Nephron (organoid): ENCODE results near the gene CD63.

ENCODE experiments used
- H3K27ac Mint-ChIP-seq, 3 experiments: 2 replicates each; pipeline ENCODE4 v1.8.0; 2020; ENCODE audit warnings: mixed read lengths in 3 of 3, mild to moderate bottlenecking in 2 of 3, moderate library complexity in 1 of 3
- H3K27me3 Mint-ChIP-seq: 2 replicates; pipeline ENCODE4 v1.8.0; 2021; ENCODE audit warnings: low read depth, mild to moderate bottlenecking, moderate library complexity, mixed read lengths
- H3K36me3 Mint-ChIP-seq: 2 replicates; pipeline ENCODE4 v1.8.0; 2020; ENCODE audit warnings: low read depth, mixed read lengths
- H3K4me1 Mint-ChIP-seq: 2 replicates; pipeline ENCODE4 v1.8.0; 2020; ENCODE audit warnings: mixed read lengths
- H3K4me3 Mint-ChIP-seq, 3 experiments: 2 replicates each; pipeline ENCODE4 v1.8.0; 2020; ENCODE audit warnings: mild to moderate bottlenecking in 3 of 3, mixed read lengths in 3 of 3, moderate library complexity in 2 of 3
- H3K9me3 Mint-ChIP-seq: 2 replicates; pipeline ENCODE4 v1.8.0; 2020; ENCODE audit warnings: mixed read lengths
- TF ChIP-seq, protein P1 (sequence below), 3 experiments: fragments of 200-600 bp; sonication (generic); IDR thresholded peaks; one replicate each; pipeline ENCODE4 v1.5.0; 2021; ENCODE audit warnings: antibody characterized with exemption in 3 of 3; ENCODE audit not compliant: unreplicated experiment in 3 of 3

Gene CD63

GRCh38 chr12:55742719-55743405 is 14.1 kb upstream of the CD63 start, which contains the start of gene GDF11:
TSS of gene GDF11 (plus strand) at chr12:55743122. CDS start at chr12:55743317, 195 bp downstream.
- Mint-ChIP-seq H3K36me3 (peaks cover 7% of the 10 kb centered on the region), H3K4me3 (peak within 1 kb of the TSS; percentile 88 to 93 (median 91)), H3K9me3 (no peaks in the 10 kb centered on the region), H3K27me3 (no peaks in the 10 kb centered on the region), H3K27ac (peak within 1 kb of the TSS; percentile 83 to 99 (median 96)), H3K4me1 (peaks cover 55% of the 10 kb centered on the region)
- TF ChIP-seq, protein P1, sequence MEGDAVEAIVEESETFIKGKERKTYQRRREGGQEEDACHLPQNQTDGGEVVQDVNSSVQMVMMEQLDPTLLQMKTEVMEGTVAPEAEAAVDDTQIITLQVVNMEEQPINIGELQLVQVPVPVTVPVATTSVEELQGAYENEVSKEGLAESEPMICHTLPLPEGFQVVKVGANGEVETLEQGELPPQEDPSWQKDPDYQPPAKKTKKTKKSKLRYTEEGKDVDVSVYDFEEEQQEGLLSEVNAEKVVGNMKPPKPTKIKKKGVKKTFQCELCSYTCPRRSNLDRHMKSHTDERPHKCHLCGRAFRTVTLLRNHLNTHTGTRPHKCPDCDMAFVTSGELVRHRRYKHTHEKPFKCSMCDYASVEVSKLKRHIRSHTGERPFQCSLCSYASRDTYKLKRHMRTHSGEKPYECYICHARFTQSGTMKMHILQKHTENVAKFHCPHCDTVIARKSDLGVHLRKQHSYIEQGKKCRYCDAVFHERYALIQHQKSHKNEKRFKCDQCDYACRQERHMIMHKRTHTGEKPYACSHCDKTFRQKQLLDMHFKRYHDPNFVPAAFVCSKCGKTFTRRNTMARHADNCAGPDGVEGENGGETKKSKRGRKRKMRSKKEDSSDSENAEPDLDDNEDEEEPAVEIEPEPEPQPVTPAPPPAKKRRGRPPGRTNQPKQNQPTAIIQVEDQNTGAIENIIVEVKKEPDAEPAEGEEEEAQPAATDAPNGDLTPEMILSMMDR (IDR thresholded peaks at IDR 0.05; ENCODE audit: unreplicated experiment in 3 of 3): no peak

- no peaks in the 10 kb centered on the region for H3K27me3 Mint-ChIP-seq
- no peaks in the 10 kb centered on the region for H3K9me3 Mint-ChIP-seq
- peak overlapping the region; percentile 84 to 93 (median 86) for H3K4me3 Mint-ChIP-seq
- H3K36me3 Mint-ChIP-seq: no peaks in the 10 kb centered on the region
- H3K27ac Mint-ChIP-seq: peak overlapping the region; percentile 83 to 99 (median 94)
- TF ChIP-seq, protein P1 (IDR thresholded peaks at IDR 0.05; ENCODE audit: unreplicated experiment in 3 of 3): no peak
- H3K4me1 Mint-ChIP-seq: peaks cover 55% of the 10 kb centered on the region
These were observed 13.3 kb upstream of the CD63 start for GRCh38 chr12:55741931-55742680.

GRCh38 chr12:55739025-55739378 is 10.2 kb upstream of the CD63 start:
- TF ChIP-seq, protein P1 (IDR thresholded peaks at IDR 0.05; ENCODE audit: unreplicated experiment in 3 of 3): peak in 1 of 3 experiments; percentile 2
- no peaks in the 10 kb centered on the region for H3K27me3 Mint-ChIP-seq
- peaks cover 43% of the 10 kb centered on the region for H3K4me1 Mint-ChIP-seq
- H3K36me3 Mint-ChIP-seq: no peaks in the 10 kb centered on the region
- H3K9me3 Mint-ChIP-seq: no peaks in the 10 kb centered on the region
- H3K4me3 Mint-ChIP-seq: peak overlapping the region; percentile 86 to 87 (median 86)
- peak overlapping the region; percentile 92 to 96 (median 94) for H3K27ac Mint-ChIP-seq

DNA sequence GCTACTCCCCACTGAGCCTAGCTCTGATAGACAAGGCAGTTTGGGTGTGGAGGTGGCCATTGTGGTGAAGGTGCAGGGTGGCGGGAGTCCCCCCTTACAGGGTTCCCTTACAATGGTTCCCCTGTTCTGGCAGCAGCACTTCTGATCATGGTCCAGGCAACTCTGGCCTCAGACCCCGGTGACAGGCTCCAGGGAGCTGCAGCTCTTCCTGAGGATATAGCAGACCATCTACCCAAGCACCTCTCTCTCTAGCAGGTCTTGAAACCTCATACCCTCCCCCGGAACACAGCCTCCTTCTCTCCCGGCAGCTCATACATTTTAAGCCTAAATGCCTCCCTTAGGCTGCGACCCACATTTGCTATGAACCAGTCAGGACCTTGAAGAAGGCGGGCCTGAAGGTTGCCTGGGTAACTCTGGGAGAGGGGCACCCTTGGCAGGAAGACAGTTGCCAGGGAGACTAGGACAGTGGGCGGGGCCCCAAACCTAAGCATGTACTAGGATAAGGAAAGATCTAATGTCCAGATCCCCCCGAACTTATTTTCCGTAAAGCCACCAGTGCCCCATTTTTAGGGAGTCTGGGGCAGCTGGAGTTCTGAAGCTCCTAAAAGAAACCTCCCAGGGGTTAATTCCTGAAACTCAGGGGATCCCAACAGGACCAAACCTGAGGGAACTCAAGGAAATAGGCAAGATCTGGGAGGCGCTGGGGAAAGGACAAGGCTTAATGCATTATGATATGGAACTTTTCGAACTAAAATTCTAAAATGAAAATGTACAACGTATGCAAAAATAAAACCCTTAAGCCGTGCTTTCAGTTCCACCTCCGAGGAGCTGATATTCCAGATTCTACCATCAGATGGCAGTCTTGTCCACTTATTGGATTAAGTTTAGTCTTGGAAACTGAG is 9.6 kb upstream of the CD63 start:
- no peaks in the 10 kb centered on the region for H3K36me3 Mint-ChIP-seq
- H3K4me1 Mint-ChIP-seq: peaks cover 43% of the 10 kb centered on the region
- H3K4me3 Mint-ChIP-seq: peak overlapping the region; percentile 86 to 87 (median 86)
- peak overlapping the region; percentile 92 to 96 (median 94) for H3K27ac Mint-ChIP-seq
- no peaks in the 10 kb centered on the region for H3K27me3 Mint-ChIP-seq
- TF ChIP-seq, protein P1 (IDR thresholded peaks at IDR 0.05; ENCODE audit: unreplicated experiment in 3 of 3): peak; percentile 88 to 95 (median 91)
- no peaks in the 10 kb centered on the region for H3K9me3 Mint-ChIP-seq

GRCh38 chr12:55737581-55738122 is 8.8 kb upstream of the CD63 start:
- H3K36me3 Mint-ChIP-seq: no peaks in the 10 kb centered on the region
- H3K4me3 Mint-ChIP-seq: peak overlapping the region; percentile 86 to 87 (median 86)
- H3K27me3 Mint-ChIP-seq: no peaks in the 10 kb centered on the region
- peak overlapping the region; percentile 92 to 96 (median 94) for H3K27ac Mint-ChIP-seq
- peaks cover 40% of the 10 kb centered on the region for H3K4me1 Mint-ChIP-seq
- H3K9me3 Mint-ChIP-seq: no peaks in the 10 kb centered on the region
- TF ChIP-seq, protein P1 (IDR thresholded peaks at IDR 0.05; ENCODE audit: unreplicated experiment in 3 of 3): no peak
